Astrocyte of the cerebellum (primary cell): Measurements from ENCODE around the gene SOX11.
A peak's percentile ranks its signal among the peaks of the same experiment; 100 is the strongest.

Experiments
- DNase-seq: peaks from one replicate; pipeline ENCODE4 v3.0.0-alpha.2; 2011; ENCODE audit warnings: low read depth
- H3K4me3 ChIP-seq: 2 replicates; pipeline ENCODE4 v1.5.1; 2011; ENCODE audit warnings: mild to moderate bottlenecking, low read depth, low read length, moderate library complexity
- CTCF ChIP-seq: IDR thresholded peaks from 2 replicates; pipeline ENCODE4 v1.5.1; 2012; ENCODE audit warnings: low read length, low read depth, moderate library complexity, mild to moderate bottlenecking; ENCODE audit errors: missing control alignments
- in situ Hi-C: cut with HindIII; loops from 2 replicates; pipeline ENCODE4 v1.10.0; 2017; ENCODE audit warnings: low sequenced_read_pairs

The SOX11 gene

GRCh38 chr2:5703166-5703565 is 11.0 kb downstream of the SOX11 start:
- TF ChIP-seq CTCF, result no peak
- in situ Hi-C loops, result loop anchor here (25.0 kb wide), 1 partner anchor 209 kb away; no protein-coding TSS in a partner anchor
- H3K4me3 ChIP-seq, result no peak overlapping the region
- peak; percentile 66 for DNase-seq

GRCh38 chr2:5705490-5705889 is 13.3 kb downstream of the SOX11 start:
- in situ Hi-C loops, result loop anchor here (25.0 kb wide), 1 partner anchor 207 kb away; no protein-coding TSS in a partner anchor

GRCh38 chr2:5706717-5707455 is 14.7 kb downstream of the SOX11 start:
- DNase-seq, result no peak
- no peak overlapping the region for H3K4me3 ChIP-seq
- in situ Hi-C loops, result loop anchor here (25.0 kb wide), 1 partner anchor 205 kb away; no protein-coding TSS in a partner anchor
- TF ChIP-seq CTCF, result no peak

More at GRCh38 chr2:5705490-5705889, 13.3 kb downstream of the SOX11 start:
- TF ChIP-seq CTCF, result no peak
- no peak for DNase-seq
- H3K4me3 ChIP-seq, result no peak overlapping the region

- TF ChIP-seq CTCF, result no peak
- no peak for DNase-seq
- in situ Hi-C loops, result loop anchor here (5.0 to 25.0 kb wide), 2 partner anchors 67 to 202 kb away; no protein-coding TSS in a partner anchor
- H3K4me3 ChIP-seq, result no peak overlapping the region
These were observed 18.4 kb downstream of the SOX11 start for GRCh38 chr2:5710615-5711014.

GRCh38 chr2:5713101-5713500 is 20.9 kb downstream of the SOX11 start:
- no peak for TF ChIP-seq CTCF
- in situ Hi-C loops, result loop anchor here (5.0 to 25.0 kb wide), 2 partner anchors 64 to 199 kb away; no protein-coding TSS in a partner anchor
- no peak for DNase-seq
- H3K4me3 ChIP-seq, result no peak overlapping the region

GRCh38 chr2:5719629-5720334 is 27.6 kb downstream of the SOX11 start:
- H3K4me3 ChIP-seq, result no peak overlapping the region
- TF ChIP-seq CTCF, result no peak
- no peak for DNase-seq
- in situ Hi-C loops, result loop anchor here (25.0 kb wide), 1 partner anchor 193 kb away; no protein-coding TSS in a partner anchor
